ENCODE measurements around the gene CCT6B.
"Not testable (repeated sequence)": the region's sequence is repeated elsewhere in the genome, so short reads cannot be mapped to it uniquely, and the experiment has no call there.

CCT6B gene

DNA sequence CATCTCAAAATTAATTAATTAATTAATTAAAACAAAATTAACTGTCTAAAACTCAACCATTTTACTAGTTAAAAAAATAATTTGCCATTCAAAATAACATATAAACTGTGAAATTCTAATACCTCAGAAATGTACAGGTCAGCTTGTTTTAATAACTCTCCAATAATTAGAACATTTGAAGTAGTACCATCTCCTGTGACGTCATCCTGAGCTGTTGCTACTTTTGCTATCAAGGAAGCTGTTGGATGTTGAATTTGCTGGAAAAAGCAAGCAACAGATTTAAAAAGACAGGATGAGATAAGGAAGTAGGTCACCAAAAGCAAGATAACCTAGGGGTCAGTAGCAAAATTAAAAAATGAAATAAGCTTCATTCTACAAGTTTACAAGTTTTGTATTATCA, 2.8 kb downstream of the CCT6B start:
- no peak overlapping the region for H3K4me3 ChIP-seq (replicated peaks; ENCODE audit: low read depth, low read length)
- DNase-seq (ENCODE audit: extremely low read depth, low read depth): no peak
- TF ChIP-seq, protein P1, sequence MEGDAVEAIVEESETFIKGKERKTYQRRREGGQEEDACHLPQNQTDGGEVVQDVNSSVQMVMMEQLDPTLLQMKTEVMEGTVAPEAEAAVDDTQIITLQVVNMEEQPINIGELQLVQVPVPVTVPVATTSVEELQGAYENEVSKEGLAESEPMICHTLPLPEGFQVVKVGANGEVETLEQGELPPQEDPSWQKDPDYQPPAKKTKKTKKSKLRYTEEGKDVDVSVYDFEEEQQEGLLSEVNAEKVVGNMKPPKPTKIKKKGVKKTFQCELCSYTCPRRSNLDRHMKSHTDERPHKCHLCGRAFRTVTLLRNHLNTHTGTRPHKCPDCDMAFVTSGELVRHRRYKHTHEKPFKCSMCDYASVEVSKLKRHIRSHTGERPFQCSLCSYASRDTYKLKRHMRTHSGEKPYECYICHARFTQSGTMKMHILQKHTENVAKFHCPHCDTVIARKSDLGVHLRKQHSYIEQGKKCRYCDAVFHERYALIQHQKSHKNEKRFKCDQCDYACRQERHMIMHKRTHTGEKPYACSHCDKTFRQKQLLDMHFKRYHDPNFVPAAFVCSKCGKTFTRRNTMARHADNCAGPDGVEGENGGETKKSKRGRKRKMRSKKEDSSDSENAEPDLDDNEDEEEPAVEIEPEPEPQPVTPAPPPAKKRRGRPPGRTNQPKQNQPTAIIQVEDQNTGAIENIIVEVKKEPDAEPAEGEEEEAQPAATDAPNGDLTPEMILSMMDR (IDR thresholded peaks at IDR 0.05; ENCODE audit: low read depth, low read length, missing control alignments): no peak

DNA sequence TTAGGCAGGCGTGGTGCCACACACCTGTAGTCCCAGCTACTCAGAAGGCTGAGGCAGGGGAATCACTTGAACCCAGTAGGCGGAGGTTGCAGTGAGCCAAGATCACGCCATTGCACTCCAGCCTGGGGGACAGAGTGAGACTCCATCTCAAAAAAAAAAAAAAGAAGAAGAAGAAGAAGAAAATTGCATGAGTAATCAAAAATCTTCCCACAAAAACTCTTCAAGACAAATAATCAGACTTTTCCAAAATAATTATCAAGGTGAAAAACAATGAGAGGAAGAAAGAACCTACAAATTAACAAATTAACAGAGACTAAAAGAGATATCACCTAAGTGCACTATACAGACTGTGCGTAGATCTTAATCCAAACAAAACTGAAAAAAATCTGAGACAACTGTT, 10.5 kb downstream of the CCT6B start:
- not testable (repeated sequence) for DNase-seq (ENCODE audit: extremely low read depth, low read depth); H3K4me3 ChIP-seq (replicated peaks; ENCODE audit: low read depth, low read length)

DNA sequence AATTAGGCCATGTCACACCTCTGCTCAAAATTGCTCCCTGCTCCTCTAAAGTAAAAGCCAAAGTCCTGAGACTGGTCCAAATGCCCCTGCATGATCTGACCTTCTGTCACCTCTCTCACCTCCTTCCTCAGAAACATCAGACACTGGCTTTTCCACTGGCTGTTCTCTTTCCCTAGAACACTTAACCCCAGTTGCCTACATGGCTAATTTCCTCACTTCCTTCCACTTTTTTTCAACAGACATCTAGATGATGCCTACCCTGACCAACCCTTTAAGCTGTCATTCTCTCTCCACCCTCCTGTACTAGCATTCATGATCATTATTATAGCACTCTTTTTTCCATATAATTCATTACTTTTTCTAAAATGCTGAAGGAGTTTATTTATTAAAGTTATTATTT, 31.0 kb downstream of the CCT6B start:
- no peak for DNase-seq (ENCODE audit: extremely low read depth, low read depth)
- TF ChIP-seq, protein P1 (IDR thresholded peaks at IDR 0.05; ENCODE audit: low read depth, low read length, missing control alignments): no peak
- no peak overlapping the region for H3K4me3 ChIP-seq (replicated peaks; ENCODE audit: low read depth, low read length)

DNA sequence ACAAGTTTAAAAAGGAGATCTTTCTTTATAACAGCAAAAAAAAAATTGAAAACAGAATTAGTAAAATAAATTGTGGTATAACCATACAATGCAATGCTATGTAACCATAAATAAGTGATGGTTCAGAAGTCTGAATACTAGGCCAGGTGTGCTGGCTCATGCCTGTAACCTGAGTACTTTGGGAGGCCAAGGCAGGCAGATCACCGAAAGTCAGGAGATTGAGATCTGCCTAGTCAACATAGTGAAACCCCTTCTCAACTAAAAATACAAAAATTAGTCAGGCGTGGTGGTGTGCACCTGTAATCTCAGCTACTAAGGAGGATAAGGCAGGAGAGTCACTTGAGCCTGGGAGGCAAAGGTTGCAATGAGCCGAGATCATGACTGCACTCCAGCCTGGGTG, 34.6 kb downstream of the CCT6B start:
- DNase-seq (ENCODE audit: extremely low read depth, low read depth): no peak
- H3K4me3 ChIP-seq (replicated peaks; ENCODE audit: low read depth, low read length): no peak overlapping the region

DNA sequence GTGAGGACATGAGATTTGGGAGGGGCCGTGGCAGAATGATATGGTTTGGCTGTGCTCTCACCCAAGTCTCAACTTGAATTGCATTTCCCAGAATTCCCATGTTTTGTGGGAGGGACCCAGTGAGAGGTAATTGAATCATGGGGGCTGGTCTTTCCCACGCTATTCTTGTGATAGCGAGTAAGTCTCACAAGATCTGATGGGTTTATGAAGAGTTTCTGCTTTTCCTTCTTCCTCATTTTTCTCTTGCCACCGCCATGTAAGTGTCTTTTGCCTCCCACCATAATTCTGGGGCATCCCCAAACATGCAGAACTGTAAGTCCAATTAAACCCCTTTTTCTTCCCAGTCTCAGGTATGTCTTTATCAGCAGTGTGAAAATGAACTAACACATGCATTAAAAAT, 40.6 kb downstream of the CCT6B start:
- no peak overlapping the region for H3K4me3 ChIP-seq (replicated peaks; ENCODE audit: low read depth, low read length)
- TF ChIP-seq, protein P1 (IDR thresholded peaks at IDR 0.05; ENCODE audit: low read depth, low read length, missing control alignments): no peak
- no peak for DNase-seq (ENCODE audit: extremely low read depth, low read depth)

More for the DNA sequence above, 34.6 kb downstream of the CCT6B start:
- TF ChIP-seq, protein P1 (IDR thresholded peaks at IDR 0.05; ENCODE audit: low read depth, low read length, missing control alignments): no peak

DNA sequence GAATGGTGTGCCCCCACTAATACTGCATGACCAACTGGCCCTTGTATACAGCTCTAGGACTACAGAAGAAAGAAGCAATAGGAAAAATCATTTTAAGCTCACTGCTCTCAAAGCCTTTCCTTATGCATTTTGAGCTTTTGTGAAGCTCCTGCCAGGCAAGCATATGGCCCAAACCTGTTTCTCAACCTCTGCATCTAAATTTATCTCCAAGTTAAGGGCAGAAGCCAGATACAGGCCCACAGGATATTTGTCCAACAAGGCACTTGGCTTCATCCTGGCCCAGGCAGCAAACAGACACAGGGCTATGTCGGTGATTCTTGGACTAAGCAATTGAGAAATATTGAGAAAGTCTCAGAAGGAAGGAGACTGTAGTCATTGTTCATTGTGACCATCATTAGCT, 43.9 kb downstream of the CCT6B start:
- DNase-seq (ENCODE audit: extremely low read depth, low read depth): no peak
- TF ChIP-seq, protein P1 (IDR thresholded peaks at IDR 0.05; ENCODE audit: low read depth, low read length, missing control alignments): no peak
- H3K4me3 ChIP-seq (replicated peaks; ENCODE audit: low read depth, low read length): no peak overlapping the region

DNA sequence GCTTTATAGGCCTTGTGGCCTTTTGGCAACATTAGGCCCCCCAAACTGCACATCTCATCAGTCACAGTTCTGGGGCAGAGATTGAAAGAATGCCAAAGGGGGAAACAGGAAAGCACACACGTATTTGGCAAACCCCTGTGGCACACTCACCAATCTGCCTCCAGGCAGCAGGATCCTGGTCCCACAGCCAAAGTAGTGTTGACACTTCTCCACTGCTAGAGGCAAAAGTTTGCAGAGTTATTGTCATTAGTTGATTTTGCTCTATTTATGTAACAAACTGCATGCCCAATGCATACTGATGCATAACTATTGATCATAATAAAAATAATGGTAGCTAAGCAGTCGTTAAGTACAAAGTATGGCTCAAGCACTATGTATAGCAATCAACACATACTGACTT, 45.1 kb downstream of the CCT6B start:
- TF ChIP-seq, protein P1 (IDR thresholded peaks at IDR 0.05; ENCODE audit: low read depth, low read length, missing control alignments): no peak
- no peak overlapping the region for H3K4me3 ChIP-seq (replicated peaks; ENCODE audit: low read depth, low read length)
- DNase-seq (ENCODE audit: extremely low read depth, low read depth): no peak
